22Rv1 (cell line): ENCODE data around the gene IL10RA.

Experiments used
- H3K27ac ChIP-seq: fragments of 450-650 bp; 2 replicates; pipeline ENCODE4 v1.5.1; 2017
- CTCF ChIP-seq: fragments of 450-650 bp; IDR thresholded peaks from 2 replicates; pipeline ENCODE4 v1.5.1; 2017; ENCODE audit warnings: mild to moderate bottlenecking
- ZFX ChIP-seq: fragments of 450-650 bp; IDR thresholded peaks from 2 replicates; pipeline ENCODE4 v1.6.1; 2017; ENCODE audit warnings: antibody characterized with exemption, borderline replicate concordance

The IL10RA gene

GRCh38 chr11:118000067-118000849 is 14.1 kb downstream of the IL10RA start:
- TF ChIP-seq CTCF (no peak), ZFX (no peak)
- no peak overlapping the region for H3K27ac ChIP-seq

GRCh38 chr11:118000850-118001228 is 14.6 kb downstream of the IL10RA start:
- H3K27ac ChIP-seq = no peak overlapping the region
- TF ChIP-seq CTCF (no peak), ZFX (no peak)

- TF ChIP-seq CTCF = no peak
- no peak for TF ChIP-seq ZFX
- no peak overlapping the region for H3K27ac ChIP-seq
Measured at GRCh38 chr11:118001494-118001971, 15.3 kb downstream of the IL10RA start.

GRCh38 chr11:118002010-118002540 is 15.9 kb downstream of the IL10RA start:
- no peak for TF ChIP-seq ZFX
- no peak for TF ChIP-seq CTCF
- no peak overlapping the region for H3K27ac ChIP-seq

- no peak overlapping the region for H3K27ac ChIP-seq
- TF ChIP-seq CTCF (no peak), ZFX (no peak)
Measured at GRCh38 chr11:118002541-118003423, 16.6 kb downstream of the IL10RA start.

- no peak overlapping the region for H3K27ac ChIP-seq
Measured at GRCh38 chr11:118003456-118003855, 17.3 kb downstream of the IL10RA start.

More at GRCh38 chr11:118003456-118003855, 17.3 kb downstream of the IL10RA start:
- TF ChIP-seq ZFX (no peak), CTCF (no peak)
